SK-N-MC (cell line): ENCODE results near the gene SMG1.

Experiments
- DNase-seq: peaks from one replicate; pipeline ENCODE4 v3.0.0-alpha.2; 2011; ENCODE audit warnings: low read depth, low spot score
- H3K27ac ChIP-seq: fragments of 200-600 bp; sonication (generic); 2 replicates; pipeline ENCODE4 v1.5.1; 2016; ENCODE audit warnings: mixed run types
- H3K36me3 ChIP-seq: fragments of 200-600 bp; sonication (generic); 2 replicates; pipeline ENCODE4 v1.6.1; 2017; ENCODE audit warnings: antibody characterized with exemption, low read length, mixed read lengths; ENCODE audit not compliant: insufficient read depth
- H3K4me3 ChIP-seq: fragments of 200-600 bp; sonication (generic); 2 replicates; pipeline ENCODE4 v1.5.1; 2016
- H3K9ac ChIP-seq: fragments of 200-600 bp; sonication (generic); 2 replicates; pipeline ENCODE4 v1.8.0; 2017; ENCODE audit warnings: mixed run types, mixed read lengths; ENCODE audit not compliant: insufficient read length
- H3K9me3 ChIP-seq: fragments of 200-600 bp; sonication (generic); 2 replicates; pipeline ENCODE4 v1.6.1; 2017; ENCODE audit warnings: low read depth, mild to moderate bottlenecking, antibody characterized with exemption, low read length, moderate library complexity, mixed read lengths
- EZH2 ChIP-seq: fragments of 200-600 bp; sonication (generic); IDR thresholded peaks from one replicate; pipeline ENCODE4 v1.6.1; 2017; ENCODE audit warnings: antibody characterized with exemption
- FOXP2 ChIP-seq: optimal IDR thresholded peaks from 2 replicates; pipeline ENCODE3; 2011; ENCODE audit warnings: mild to moderate bottlenecking, moderate library complexity; ENCODE audit not compliant: insufficient read depth; ENCODE audit errors: extremely low read length, control extremely low read depth
- POLR2AphosphoS5 ChIP-seq: IDR thresholded peaks from 2 replicates; pipeline ENCODE4 v1.6.1; 2012; ENCODE audit warnings: mild to moderate bottlenecking, low read depth, low read length, borderline replicate concordance

The SMG1 gene

GRCh38 chr16:18852647-18853046 is 73.6 kb downstream of the SMG1 start:
- TF ChIP-seq FOXP2, result no peak
- TF ChIP-seq EZH2, result no peak
- Histone ChIP-seq H3K9ac (no peak overlapping the region), H3K36me3 (peaks cover 76% of the 10 kb centered on the region), H3K4me3 (no peak overlapping the region), H3K27ac (no peak overlapping the region), H3K9me3 (no peaks in the 10 kb centered on the region)
- no peak for DNase-seq

DNA sequence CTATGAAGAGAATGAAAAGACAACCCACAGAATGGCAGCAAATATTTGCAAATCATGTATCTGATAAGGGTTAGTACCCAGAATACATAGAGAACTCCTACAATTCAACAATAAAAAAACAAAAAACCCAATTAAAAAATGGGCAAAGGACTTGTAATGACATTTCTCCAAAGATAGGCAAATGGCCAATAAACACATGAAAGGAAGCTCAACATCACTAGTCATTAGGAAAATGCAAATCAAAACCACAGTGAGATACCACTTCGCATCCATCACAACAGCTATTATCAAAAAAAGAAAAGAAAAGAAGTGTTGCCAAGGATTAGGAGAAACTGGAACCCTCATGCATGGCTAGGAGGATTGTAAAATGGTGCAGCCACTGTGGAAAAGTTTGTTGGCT is 79.8 kb downstream of the SMG1 start:
- TF ChIP-seq POLR2AphosphoS5 (no peak), FOXP2 (no peak), EZH2 (no peak)
- no peak overlapping the region for H3K9ac ChIP-seq
- H3K36me3 ChIP-seq, result peaks cover 88% of the 10 kb centered on the region
- no peak overlapping the region for H3K4me3 ChIP-seq
- no peaks in the 10 kb centered on the region for H3K9me3 ChIP-seq
- DNase-seq, result no peak
- no peak overlapping the region for H3K27ac ChIP-seq

DNA sequence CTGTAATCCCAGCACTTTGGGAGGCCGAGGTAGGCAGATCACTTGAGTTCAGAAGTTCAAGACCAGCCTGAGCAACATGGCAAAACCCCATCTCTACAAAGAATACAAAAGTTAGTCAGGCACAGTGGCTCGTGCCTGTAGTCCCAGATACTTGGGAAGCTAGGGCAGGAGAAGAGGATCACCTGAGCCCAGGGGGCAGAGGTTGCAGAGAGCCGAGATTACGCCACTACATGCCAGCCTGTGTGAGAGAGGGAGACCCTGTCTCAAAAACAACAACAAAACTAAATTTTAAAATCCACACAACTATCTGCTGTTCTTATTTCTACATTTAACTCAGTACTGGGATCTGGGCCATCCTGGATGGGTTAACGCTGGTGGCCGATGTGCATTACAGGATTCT is 83.6 kb downstream of the SMG1 start:
- no peak for TF ChIP-seq POLR2AphosphoS5
- no peak overlapping the region for H3K27ac ChIP-seq
- H3K4me3 ChIP-seq, result no peak overlapping the region
- no peaks in the 10 kb centered on the region for H3K9me3 ChIP-seq
- peaks cover 85% of the 10 kb centered on the region for H3K36me3 ChIP-seq
- no peak overlapping the region for H3K9ac ChIP-seq
- DNase-seq, result no peak

- Histone ChIP-seq H3K27ac (no peak overlapping the region), H3K9me3 (no peaks in the 10 kb centered on the region), H3K4me3 (no peak overlapping the region), H3K9ac (no peak overlapping the region), H3K36me3 (peaks cover 85% of the 10 kb centered on the region)
- TF ChIP-seq EZH2, result no peak
- TF ChIP-seq FOXP2, result no peak
- no peak for TF ChIP-seq POLR2AphosphoS5
- DNase-seq, result no peak
Observed at GRCh38 chr16:18841833-18842525, 84.2 kb downstream of the SMG1 start.

GRCh38 chr16:18839555-18839954 is 86.7 kb downstream of the SMG1 start:
- no peak for DNase-seq
- Histone ChIP-seq H3K27ac (no peak overlapping the region), H3K4me3 (no peak overlapping the region), H3K9me3 (no peaks in the 10 kb centered on the region), H3K9ac (no peak overlapping the region), H3K36me3 (peaks cover 88% of the 10 kb centered on the region)
- TF ChIP-seq POLR2AphosphoS5 (no peak), FOXP2 (no peak), EZH2 (no peak)

DNA sequence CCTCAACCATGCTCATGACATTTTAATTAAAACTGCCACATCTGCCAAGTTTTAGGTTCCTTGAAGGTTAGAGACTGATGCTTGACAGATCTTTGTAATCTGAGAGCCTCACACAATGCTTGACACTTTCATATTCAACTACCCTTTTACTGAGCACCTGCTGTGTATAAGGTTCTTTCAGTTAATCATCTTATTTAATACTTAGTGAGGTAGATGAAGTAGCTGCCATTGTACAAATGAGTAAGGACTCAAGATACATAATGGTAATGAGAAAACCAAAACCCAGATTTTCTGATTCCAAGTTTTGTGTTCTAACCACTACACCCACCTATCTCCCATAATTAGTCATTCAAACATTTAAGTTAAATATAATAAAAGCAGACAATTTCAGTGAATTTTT is 89.5 kb downstream of the SMG1 start:
- Histone ChIP-seq H3K9me3 (no peaks in the 10 kb centered on the region), H3K27ac (no peak overlapping the region), H3K36me3 (peaks cover 92% of the 10 kb centered on the region), H3K9ac (no peak overlapping the region), H3K4me3 (no peak overlapping the region)
- DNase-seq, result no peak
- TF ChIP-seq FOXP2 (no peak), POLR2AphosphoS5 (no peak), EZH2 (no peak)

GRCh38 chr16:18834864-18835263 is 91.3 kb downstream of the SMG1 start:
- no peak for TF ChIP-seq FOXP2
- no peak for TF ChIP-seq POLR2AphosphoS5
- no peak for TF ChIP-seq EZH2
- Histone ChIP-seq H3K9ac (no peak overlapping the region), H3K36me3 (peaks cover 91% of the 10 kb centered on the region), H3K4me3 (no peak overlapping the region), H3K27ac (no peak overlapping the region), H3K9me3 (no peaks in the 10 kb centered on the region)
- no peak for DNase-seq

DNA sequence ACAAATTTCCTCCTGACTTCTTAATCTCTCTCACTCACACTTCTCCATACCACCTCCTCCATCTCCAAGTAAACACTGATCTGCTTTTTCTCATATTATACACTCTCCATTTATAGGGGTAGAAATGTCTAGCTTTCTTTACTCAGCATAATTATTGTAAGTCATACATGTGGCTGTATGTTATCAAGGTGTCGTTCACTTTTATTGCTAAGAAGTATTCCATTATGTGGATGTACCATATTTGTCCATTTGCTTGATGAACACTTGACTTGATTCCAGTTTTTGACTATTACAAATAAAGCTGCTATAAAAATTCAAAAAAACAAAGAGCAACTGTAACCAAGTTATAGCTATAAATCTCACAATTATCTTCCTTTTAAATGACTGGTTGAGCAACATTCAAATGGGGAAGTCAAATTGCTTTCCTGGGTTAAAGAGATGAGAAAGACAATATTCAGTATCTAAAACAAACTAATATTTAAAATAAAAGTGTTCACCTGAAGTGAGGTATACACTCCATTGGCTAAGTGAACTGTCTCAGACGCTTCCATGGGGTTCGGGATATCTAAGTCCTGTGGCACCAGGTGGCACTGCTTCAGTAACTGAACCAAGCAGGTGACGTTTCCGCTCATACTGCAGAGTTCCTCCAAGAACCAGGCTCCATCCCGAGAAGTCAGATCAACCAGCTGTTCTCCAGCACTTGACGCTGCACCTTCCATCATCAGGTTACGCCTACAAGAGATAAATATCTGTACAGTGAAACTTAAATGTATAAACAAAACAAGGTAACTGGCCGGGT is 92.3 kb downstream of the SMG1 start:
- Histone ChIP-seq H3K9me3 (no peaks in the 10 kb centered on the region), H3K4me3 (no peak overlapping the region), H3K9ac (no peak overlapping the region), H3K27ac (no peak overlapping the region), H3K36me3 (peaks cover 94% of the 10 kb centered on the region)
- no peak for TF ChIP-seq FOXP2
- no peak for TF ChIP-seq EZH2
- no peak for TF ChIP-seq POLR2AphosphoS5
- DNase-seq, result no peak

DNA sequence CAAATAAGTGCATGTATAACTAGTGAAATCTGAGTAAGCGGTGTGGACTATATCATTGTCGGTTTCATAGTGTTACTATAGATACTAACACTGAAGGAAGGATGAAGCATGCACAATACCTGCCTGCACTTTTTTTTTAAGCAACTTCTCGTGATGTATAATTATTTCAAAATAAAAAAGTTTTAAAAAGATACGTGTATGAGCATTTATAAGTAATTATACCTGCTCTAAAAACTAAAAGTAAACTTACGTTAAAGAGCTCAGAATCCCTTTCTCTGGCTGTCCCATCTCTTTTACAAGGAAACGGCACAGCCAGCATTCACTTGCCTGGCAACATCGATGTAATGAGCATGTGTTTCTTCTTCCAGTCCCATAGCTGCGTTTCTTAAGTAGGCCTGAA is 93.6 kb downstream of the SMG1 start:
- Histone ChIP-seq H3K9me3 (no peaks in the 10 kb centered on the region), H3K36me3 (peaks cover 92% of the 10 kb centered on the region), H3K27ac (no peak overlapping the region), H3K4me3 (no peak overlapping the region), H3K9ac (no peak overlapping the region)
- TF ChIP-seq EZH2, result no peak
- no peak for TF ChIP-seq FOXP2
- TF ChIP-seq POLR2AphosphoS5, result no peak
- no peak for DNase-seq
